ENCODE data around the gene SYT1.
"Not testable (repeated sequence)": the region's sequence is repeated elsewhere in the genome, so short reads cannot be mapped to it uniquely, and the experiment has no call there.

SYT1 gene

GRCh38 chr12:78864403-78864869 is at the start of gene SYT1:
Gene SYT1 (plus strand): TSS chr12:78864774.
- DNase-seq (ENCODE audit: low read depth), result no peak

DNA sequence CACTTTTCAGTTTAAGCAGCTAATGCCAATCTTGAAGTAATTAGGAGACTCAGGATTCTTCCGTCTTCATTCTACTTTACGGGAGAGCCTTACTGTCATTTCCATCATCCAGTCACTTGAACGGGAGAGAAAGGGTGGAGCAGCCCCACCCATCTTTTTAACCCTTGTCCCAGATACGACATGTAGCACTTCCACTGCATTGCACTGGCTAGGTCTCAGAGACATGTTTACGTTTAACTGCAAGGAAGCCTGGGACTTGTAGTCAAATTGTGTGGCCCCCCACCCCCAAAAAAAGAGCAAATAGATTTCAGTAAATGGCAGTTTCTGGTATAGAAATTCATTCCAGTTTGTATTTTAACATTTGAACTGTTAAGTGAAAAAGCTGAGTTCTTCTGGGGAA is 46.1 kb upstream of the SYT1 start:
- no peak for DNase-seq (ENCODE audit: low read depth)

DNA sequence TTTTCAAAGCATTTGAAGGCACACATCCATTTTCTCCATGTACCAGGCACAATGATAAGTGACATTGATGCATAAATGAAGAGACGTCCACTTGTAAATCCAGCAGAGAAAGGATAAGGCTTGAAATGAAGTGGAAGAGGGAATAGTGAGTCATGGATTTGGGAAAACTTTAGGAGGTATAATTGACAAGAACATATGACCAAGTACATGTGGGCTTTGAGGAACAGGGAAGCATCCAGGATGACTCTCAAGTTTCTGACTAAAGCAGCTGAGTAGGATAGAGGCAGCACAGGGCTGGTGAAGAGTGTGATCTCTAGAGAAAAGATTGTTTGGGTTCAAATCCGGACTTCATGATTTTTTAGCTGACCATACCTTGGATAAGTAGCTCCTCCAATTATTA is 43.6 kb upstream of the SYT1 start:
- DNase-seq (ENCODE audit: low read depth), result no peak

- DNase-seq (ENCODE audit: low read depth), result no peak
These were observed 39.7 kb upstream of the SYT1 start for GRCh38 chr12:78824918-78825317.

- DNase-seq (ENCODE audit: low read depth), result no peak
These were observed 34.9 kb upstream of the SYT1 start for GRCh38 chr12:78829690-78830089.

GRCh38 chr12:78835493-78835892 is 29.1 kb upstream of the SYT1 start:
- no peak for DNase-seq (ENCODE audit: low read depth)

- not testable (repeated sequence) for DNase-seq (ENCODE audit: low read depth)
These were observed 24.0 kb upstream of the SYT1 start for GRCh38 chr12:78840518-78841019.

- no peak for DNase-seq (ENCODE audit: low read depth)
These were observed 11.3 kb upstream of the SYT1 start for GRCh38 chr12:78853231-78853630.

- no peak for DNase-seq (ENCODE audit: low read depth)
These were observed 832 bp upstream of the SYT1 start for GRCh38 chr12:78863482-78864402.

GRCh38 chr12:78864870-78865463 is 393 bp downstream of the SYT1 start:
- DNase-seq (ENCODE audit: low read depth), result no peak

DNA sequence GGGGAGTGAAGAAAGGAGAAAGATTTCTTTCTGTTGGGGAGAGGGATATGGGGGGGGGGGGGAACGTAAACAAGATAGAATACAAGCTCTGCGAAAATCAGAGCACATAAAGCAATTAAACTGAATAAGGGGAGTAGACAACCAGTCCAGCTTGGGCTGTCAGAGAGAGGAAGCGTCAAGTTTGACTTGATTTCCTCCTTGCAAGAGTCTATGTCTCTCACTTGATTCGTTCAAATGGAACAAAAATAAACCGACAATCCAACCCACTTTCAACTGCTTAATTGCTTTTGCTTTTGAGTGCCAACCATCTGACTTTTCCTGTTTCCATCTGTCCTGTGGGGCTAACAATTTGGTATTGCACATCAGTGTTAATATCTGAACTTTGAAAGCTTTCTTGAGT is 942 bp downstream of the SYT1 start:
- no peak for DNase-seq (ENCODE audit: low read depth)

DNA sequence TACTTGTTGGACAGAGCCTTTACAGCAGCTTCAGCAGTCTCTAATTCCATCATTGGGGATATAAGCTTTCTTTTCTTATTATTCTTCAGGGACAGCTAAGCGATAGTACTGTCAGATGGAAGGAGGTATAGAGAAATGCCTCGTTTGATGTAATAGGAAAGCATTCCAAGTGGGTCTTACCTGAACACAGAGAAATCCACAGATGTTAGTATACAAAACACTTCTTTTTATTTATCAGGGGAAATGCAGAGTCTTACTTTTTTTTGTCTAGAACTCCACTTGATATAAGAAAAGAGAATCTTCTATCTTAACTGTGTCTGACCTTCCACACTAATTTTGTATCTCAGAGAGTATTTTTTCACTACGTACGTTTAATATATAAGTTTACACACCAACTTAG is 1.9 kb downstream of the SYT1 start:
- no peak for DNase-seq (ENCODE audit: low read depth)

DNA sequence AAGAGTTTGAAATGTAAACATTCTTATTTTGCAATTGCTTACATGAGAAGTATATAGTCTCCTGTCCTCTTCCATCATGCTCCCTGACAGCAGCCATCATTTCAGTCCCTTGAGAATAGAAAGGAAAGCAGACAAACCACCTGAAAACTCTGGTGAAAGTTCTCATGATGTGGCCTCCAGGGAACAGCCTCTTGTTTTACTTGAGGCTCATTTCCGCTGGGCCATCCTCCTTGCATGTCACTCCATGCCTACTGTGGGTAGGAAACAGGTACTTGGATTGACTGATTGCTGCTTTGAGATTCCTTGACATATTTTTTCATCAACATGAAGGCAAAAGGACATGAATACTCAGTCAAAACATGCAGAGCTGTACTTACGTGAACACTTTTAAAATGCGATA is 6.0 kb downstream of the SYT1 start:
- no peak for DNase-seq (ENCODE audit: low read depth)

DNA sequence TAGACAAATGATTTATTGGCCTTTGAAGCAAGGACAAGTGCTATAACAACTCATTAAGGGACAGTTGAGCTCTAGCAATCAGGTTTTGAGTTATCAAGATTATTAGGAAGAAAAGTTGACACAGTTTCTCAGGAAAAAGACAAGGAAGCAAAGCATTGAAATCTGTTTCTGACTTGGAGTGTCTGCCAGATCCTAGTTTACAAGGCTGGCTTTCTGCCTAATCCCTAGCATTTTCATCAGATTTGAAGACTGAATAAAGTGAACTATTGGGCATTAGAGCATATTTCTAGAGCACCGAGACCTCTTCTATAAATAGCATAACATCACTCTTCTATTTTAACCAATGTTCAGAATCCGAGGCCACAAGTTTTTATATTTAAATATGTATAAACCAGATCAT is 7.0 kb downstream of the SYT1 start:
- DNase-seq (ENCODE audit: low read depth), result no peak

- no peak for DNase-seq (ENCODE audit: low read depth)
These were observed 13.9 kb downstream of the SYT1 start for GRCh38 chr12:78878459-78878858.

- DNase-seq (ENCODE audit: low read depth), result no peak
These were observed 14.3 kb downstream of the SYT1 start for GRCh38 chr12:78878866-78879265.

DNA sequence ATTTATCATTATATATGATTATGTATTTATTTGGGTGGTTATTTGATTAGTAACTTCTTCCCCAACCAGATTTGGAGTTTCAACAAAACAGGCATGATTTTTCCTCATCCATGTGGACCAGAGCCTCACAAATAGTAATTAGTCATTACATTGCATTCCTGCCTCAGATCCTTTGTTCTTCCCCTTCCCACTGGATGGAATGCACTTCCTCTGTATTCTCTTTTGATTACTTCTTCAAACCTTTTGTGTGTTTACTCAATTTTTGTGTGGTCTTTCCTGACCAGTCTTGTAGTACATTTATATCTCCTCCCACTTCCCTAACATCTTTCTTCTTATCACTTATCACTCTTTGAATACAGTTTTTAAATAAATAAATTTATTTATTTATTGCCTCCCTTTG is 15.5 kb downstream of the SYT1 start:
- no peak for DNase-seq (ENCODE audit: low read depth)

GRCh38 chr12:78881685-78882084 is 17.1 kb downstream of the SYT1 start:
- DNase-seq (ENCODE audit: low read depth), result no peak

DNA sequence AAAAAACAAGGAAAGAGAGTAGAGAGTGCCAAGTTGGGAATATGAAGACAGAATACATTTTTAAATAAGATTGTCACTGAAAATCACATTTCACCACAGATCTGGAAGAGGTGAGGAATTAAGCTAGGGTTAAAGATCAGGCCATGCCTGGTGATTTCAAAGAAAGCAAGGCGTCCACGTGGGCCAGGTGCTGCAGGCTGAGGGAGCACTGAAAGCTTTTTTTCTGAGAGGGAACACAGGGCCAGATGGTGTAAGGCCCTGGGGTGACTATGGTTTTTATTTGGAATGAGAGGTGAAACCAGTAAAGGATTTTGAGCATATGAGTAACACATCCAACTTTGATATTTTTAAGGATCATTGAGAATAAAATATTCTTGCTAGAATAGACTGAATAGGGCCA is 20.9 kb downstream of the SYT1 start:
- no peak for DNase-seq (ENCODE audit: low read depth)

DNA sequence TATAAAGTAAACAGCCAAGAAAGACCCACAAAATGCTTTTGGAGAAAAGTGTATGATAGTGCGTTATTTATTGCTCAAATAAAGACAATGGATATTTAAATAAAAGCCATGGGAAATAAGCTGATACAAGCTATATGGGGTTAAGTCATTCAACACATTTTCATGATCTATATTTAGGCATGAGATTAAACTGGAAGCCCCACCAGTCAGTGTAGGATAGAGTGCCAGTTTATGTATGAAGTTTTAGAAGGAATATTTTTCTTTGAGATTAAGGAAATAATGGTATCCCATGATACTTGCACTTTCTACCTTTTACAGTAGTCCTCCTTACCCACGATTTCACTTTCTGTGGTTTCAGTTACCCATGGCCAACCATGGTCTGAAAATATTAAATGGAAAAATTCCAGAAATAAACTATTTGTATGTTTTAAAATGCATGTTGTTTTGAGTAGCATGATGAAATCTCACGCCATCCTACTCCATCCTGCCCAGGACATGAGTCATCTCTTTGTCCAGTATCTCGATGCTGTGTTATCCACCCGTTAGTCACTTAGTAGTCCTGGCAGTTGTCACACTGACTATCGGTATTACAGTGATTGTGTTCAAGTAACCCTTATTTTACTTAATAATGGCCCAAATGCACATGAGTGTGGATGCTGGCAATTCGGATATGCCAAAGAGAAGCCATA is 22.3 kb downstream of the SYT1 start:
- no peak for DNase-seq (ENCODE audit: low read depth)

- no peak for DNase-seq (ENCODE audit: low read depth)
These were observed 22.9 kb downstream of the SYT1 start for GRCh38 chr12:78887444-78887843.

- no peak for DNase-seq (ENCODE audit: low read depth)
These were observed 24.0 kb downstream of the SYT1 start for GRCh38 chr12:78888568-78888967.

Measured in activated T-cell treated with anti-CD3 and anti-CD28 coated beads for 24 hours (primary cell).